ENCODE data around the gene DDX11.
"Not testable (repeated sequence)": the region's sequence is repeated elsewhere in the genome, so short reads cannot be mapped to it uniquely, and the experiment has no call there.

GRCh38 chr12:31116846-31117202 lies 43.2 kb downstream of the DDX11 start:
- TF ChIP-seq, protein P1, sequence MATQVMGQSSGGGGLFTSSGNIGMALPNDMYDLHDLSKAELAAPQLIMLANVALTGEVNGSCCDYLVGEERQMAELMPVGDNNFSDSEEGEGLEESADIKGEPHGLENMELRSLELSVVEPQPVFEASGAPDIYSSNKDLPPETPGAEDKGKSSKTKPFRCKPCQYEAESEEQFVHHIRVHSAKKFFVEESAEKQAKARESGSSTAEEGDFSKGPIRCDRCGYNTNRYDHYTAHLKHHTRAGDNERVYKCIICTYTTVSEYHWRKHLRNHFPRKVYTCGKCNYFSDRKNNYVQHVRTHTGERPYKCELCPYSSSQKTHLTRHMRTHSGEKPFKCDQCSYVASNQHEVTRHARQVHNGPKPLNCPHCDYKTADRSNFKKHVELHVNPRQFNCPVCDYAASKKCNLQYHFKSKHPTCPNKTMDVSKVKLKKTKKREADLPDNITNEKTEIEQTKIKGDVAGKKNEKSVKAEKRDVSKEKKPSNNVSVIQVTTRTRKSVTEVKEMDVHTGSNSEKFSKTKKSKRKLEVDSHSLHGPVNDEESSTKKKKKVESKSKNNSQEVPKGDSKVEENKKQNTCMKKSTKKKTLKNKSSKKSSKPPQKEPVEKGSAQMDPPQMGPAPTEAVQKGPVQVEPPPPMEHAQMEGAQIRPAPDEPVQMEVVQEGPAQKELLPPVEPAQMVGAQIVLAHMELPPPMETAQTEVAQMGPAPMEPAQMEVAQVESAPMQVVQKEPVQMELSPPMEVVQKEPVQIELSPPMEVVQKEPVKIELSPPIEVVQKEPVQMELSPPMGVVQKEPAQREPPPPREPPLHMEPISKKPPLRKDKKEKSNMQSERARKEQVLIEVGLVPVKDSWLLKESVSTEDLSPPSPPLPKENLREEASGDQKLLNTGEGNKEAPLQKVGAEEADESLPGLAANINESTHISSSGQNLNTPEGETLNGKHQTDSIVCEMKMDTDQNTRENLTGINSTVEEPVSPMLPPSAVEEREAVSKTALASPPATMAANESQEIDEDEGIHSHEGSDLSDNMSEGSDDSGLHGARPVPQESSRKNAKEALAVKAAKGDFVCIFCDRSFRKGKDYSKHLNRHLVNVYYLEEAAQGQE (IDR thresholded peaks at IDR 0.05; ENCODE audit: insufficient replicate concordance, low read depth), result not testable (repeated sequence)
- TF ChIP-seq, protein P2, sequence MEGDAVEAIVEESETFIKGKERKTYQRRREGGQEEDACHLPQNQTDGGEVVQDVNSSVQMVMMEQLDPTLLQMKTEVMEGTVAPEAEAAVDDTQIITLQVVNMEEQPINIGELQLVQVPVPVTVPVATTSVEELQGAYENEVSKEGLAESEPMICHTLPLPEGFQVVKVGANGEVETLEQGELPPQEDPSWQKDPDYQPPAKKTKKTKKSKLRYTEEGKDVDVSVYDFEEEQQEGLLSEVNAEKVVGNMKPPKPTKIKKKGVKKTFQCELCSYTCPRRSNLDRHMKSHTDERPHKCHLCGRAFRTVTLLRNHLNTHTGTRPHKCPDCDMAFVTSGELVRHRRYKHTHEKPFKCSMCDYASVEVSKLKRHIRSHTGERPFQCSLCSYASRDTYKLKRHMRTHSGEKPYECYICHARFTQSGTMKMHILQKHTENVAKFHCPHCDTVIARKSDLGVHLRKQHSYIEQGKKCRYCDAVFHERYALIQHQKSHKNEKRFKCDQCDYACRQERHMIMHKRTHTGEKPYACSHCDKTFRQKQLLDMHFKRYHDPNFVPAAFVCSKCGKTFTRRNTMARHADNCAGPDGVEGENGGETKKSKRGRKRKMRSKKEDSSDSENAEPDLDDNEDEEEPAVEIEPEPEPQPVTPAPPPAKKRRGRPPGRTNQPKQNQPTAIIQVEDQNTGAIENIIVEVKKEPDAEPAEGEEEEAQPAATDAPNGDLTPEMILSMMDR (IDR thresholded peaks at IDR 0.05; ENCODE audit: insufficient read depth, low read length), result not testable (repeated sequence)
- TF ChIP-seq POLR2AphosphoS5 (IDR thresholded peaks at IDR 0.05; ENCODE audit: low read depth); SPI1 (IDR thresholded peaks at IDR 0.05; ENCODE audit: borderline replicate concordance, low read depth); GABPA (IDR thresholded peaks at IDR 0.05; ENCODE audit: low read depth): not testable (repeated sequence)

Data from HL-60 (cell line).